ENCODE results near the gene CBLN1. TPM values are rescaled to one million over a fixed set of nuclear protein-coding genes. Genes with fewer than 3 reads are reported as not detected.
A peak's percentile ranks its signal among the peaks of the same experiment; 100 is the strongest.

The CBLN1 gene
- polyA plus RNA-seq, 3 donors from 2014 or later: not detected

DNA sequence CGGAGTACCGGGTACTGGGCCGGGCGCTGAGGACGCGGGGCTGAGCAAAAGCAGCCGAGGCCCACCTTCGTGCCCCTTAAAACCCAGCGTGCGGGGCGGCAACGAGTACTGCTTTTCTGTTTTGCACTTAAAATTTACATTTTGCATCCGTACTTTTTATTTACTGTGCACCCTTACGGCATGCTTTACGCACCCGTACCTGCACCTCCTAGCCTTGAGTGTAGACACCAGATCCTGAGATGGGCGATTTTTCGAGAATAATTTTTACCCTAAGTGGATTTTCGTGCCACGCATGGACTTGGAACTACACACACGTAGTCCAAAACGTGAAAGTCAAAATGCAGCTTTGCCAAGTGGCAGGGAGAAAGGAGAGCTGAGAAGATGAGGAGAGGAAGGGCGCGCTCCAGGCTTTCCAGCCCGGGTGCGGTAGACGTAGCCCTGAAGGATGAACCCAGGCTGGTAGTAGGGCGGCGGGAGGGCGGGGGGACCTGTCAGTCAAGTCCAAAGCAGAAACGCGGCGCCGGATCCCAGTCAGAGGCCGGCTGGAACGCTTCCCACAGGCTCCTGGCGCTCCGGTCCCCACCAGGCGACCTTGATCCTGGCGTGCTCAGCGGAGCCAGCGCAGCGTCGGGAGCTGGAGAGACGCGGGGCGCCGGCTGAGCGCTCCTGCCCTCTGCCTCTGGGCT is 1.2 kb upstream of the CBLN1 start:
- Mint-ChIP-seq H3K27ac (no peak overlapping the region), H3K27me3 (ENCODE audit: low read depth in 3 of 3) (peaks cover 19 to 30% (median 23%) of the 10 kb centered on the region in 3 donors), H3K9me3 (peaks cover 0 to 21% (median 6%) of the 10 kb centered on the region in 6 donors), H3K4me1 (peaks cover 10 to 15% of the 10 kb centered on the region in 2 donors), H3K4me3 (peak overlapping the region; percentile 44 to 71 (median 61)), H3K36me3 (peaks cover 0 to 10% (median 0%) of the 10 kb centered on the region in 3 donors)
- no peak for DNase-seq

DNA sequence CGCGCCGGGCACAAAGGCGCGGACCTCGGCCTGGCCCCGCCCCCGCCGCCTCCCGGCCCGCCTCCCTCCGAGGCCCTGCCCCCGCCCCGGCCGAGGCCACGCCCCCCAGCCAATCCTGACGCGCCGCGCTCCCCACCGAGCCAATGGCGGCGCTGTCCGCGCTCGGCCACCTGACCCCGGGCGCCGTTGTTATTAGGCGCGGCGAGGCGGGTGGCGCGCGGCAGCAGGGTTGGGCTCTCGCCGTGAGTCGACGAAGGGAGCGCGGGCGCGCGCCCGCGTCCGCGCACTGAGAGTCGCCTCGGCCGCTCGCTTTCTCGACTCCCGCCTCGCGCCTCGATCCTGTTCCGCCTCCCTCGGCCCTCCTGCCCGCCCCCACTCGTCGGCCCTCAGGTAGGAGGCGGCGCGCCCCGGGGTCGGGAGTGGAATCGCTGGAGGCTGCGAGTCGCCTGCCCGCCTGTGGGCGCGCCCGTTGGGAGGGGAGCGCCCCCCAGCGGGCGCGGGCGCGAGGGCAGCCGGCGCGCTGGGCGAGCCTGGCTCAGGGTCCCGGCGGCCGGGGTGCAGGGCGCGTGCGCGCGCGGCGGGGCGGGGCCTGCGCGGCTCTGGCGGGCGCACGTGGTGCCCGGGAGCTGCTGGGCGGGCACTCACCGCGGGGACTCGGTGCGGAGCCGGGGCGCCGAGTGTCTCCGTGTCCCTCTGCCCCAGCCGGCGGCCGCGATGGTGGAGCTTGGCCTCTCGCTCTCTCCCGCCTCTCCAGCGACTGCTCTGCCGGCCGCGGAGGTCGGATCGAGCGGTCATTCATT is 405 bp upstream of the CBLN1 start:
- H3K27ac Mint-ChIP-seq: no peak overlapping the region
- H3K4me3 Mint-ChIP-seq: peak overlapping the region; percentile 44 to 71 (median 61)
- H3K4me1 Mint-ChIP-seq: peaks cover 10 to 15% of the 10 kb centered on the region in 2 donors
- DNase-seq: peak; percentile 21 to 34 (median 22)
- peaks cover 19 to 32% (median 28%) of the 10 kb centered on the region in 3 donors for H3K27me3 Mint-ChIP-seq (ENCODE audit: low read depth in 3 of 3)
- H3K36me3 Mint-ChIP-seq: peaks cover 0 to 10% (median 0%) of the 10 kb centered on the region in 3 donors
- peaks cover 0 to 21% (median 6%) of the 10 kb centered on the region in 6 donors for H3K9me3 Mint-ChIP-seq

DNA sequence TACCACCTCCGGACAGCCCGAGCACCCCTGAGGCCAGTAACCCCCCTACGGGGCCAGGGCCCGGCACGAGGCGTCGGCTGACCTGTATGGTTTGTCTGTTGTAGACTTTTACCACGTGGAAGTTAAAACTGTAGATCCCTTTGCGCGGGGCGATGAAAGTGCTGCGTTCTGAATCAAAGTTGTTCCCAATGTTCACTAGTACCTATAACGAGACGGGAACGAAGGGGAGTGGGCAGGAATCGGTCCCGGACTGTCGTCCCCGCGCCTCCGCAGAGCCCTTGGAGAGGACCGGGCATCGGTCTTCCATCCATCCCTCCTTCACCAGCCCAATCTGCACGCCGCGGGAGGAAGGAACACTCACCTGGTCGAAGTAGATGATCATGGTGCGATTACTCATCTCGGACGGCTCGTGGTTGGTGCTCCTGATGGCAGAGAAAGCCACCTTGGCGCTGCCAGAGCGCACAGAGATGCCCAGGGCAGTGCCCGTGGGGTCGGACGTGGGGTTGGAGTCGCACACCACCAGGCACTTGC is 732 bp downstream of the CBLN1 start:
- H3K4me1 Mint-ChIP-seq: peaks cover 10 to 15% of the 10 kb centered on the region in 2 donors
- peaks cover 0 to 10% (median 0%) of the 10 kb centered on the region in 3 donors for H3K36me3 Mint-ChIP-seq

DNA sequence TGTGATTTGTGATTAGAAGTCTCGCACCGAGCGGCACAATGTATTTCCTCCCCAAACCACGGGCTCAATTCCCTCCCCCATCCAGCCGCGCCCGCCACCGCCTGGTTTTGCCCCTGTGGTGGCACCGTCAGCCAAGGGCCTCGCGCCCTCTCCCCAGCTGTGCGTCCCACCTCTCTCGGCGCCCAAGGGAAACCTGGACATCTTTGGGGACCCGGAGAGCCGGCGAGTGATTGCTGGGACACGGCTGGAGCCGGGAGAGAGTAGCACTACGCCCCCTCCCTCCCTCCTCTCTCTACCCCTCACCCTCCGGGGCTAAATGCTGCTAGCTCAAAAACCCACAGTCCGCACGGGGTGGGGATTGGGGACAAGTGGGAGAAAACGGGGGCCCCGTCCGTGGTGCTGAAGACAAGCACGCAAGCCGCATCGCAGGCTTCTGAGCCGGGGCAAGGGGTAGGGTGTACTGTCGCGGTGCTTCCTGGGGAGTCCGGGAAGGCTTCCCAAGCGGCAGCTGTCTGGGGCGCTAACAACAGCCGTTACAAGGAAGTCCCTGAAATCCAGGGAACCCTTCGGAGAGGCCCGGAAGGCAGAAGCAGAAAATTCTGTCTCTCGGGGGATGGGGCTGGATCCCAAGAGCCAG is 1.4 kb downstream of the CBLN1 start:
- no peak overlapping the region for H3K27ac Mint-ChIP-seq
- DNase-seq: no peak
- peaks cover 3 to 26% (median 6%) of the 10 kb centered on the region in 6 donors for H3K9me3 Mint-ChIP-seq
- peaks cover 0 to 10% (median 0%) of the 10 kb centered on the region in 3 donors for H3K36me3 Mint-ChIP-seq
- H3K27me3 Mint-ChIP-seq (ENCODE audit: low read depth in 3 of 3): peaks cover 21 to 35% (median 28%) of the 10 kb centered on the region in 3 donors
- peaks cover 10 to 15% of the 10 kb centered on the region in 2 donors for H3K4me1 Mint-ChIP-seq
- H3K4me3 Mint-ChIP-seq: peak overlapping the region in 1 of 5 donors; percentile 61

More for the DNA sequence above, 732 bp downstream of the CBLN1 start:
- Mint-ChIP-seq H3K4me3 (peak overlapping the region; percentile 35 to 61 (median 52)), H3K9me3 (peaks cover 3 to 26% (median 6%) of the 10 kb centered on the region in 6 donors), H3K27ac (no peak overlapping the region), H3K27me3 (ENCODE audit: low read depth in 3 of 3) (peaks cover 19 to 35% (median 32%) of the 10 kb centered on the region in 3 donors)
- DNase-seq: no peak

DNA sequence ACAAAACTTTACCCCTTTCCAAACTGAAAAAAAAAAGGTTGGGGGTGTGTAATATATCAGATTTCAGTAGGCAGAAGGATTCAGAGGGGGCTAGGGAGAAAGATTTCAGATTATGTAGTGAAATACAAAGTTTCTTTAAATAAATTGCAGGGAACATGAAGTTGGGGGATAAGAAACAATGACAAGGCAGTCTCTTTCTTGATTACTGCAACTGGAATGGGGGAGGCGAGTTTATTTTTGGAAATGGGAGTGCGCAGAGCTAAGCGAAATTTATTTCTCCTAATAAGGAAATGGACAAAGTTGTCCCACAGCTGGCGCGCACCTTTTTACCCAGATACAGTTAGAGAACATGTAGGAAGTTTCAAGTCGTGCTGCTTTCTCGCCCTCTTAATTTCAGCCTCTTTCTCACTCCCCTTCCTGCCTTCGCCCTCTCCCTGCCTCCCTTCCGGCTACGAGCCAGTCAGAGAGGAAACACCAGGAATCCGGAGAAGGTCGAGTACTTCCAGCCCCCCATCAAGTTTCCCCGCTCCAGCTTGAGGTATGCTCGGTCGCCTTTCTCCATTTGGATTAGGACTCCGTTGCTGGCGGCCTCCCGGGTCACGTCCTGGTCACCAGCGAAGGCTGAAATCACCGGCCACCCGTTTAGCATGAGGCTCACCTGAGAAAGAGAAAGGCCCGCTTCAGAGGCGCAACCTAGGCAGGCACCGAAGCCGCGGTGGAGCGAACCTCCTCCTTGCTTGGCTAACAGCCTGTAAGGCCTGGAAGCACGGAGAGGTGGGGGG is 2.5 kb downstream of the CBLN1 start:
- peaks cover 23 to 33% (median 29%) of the 10 kb centered on the region in 3 donors for H3K27me3 Mint-ChIP-seq (ENCODE audit: low read depth in 3 of 3)
- peaks cover 0 to 10% (median 0%) of the 10 kb centered on the region in 3 donors for H3K36me3 Mint-ChIP-seq
- peaks cover 3 to 17% (median 5%) of the 10 kb centered on the region in 6 donors for H3K9me3 Mint-ChIP-seq
- peaks cover 10 to 15% of the 10 kb centered on the region in 2 donors for H3K4me1 Mint-ChIP-seq
- peak overlapping the region in 2 of 5 donors; percentile 20 to 48 for H3K4me3 Mint-ChIP-seq
- no peak for DNase-seq
- H3K27ac Mint-ChIP-seq: no peak overlapping the region

DNA sequence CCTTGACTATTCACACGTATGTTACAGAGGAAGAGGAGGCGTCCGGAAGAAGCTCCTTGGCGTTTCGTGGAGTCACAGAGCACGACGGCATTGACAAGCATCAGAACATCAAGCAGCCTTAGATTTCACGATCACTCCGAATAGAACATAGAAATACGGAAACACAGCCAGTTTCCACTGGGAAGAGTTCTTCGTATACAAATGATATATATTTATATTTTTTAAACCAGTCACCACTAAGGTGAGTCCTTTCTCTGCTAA is 3.1 kb downstream of the CBLN1 start:
- Mint-ChIP-seq H3K4me1 (peaks cover 10 to 15% of the 10 kb centered on the region in 2 donors), H3K27me3 (ENCODE audit: low read depth in 3 of 3) (peaks cover 25 to 34% (median 29%) of the 10 kb centered on the region in 3 donors), H3K9me3 (peaks cover 3 to 15% (median 5%) of the 10 kb centered on the region in 6 donors), H3K4me3 (peak overlapping the region in 2 of 5 donors; percentile 13 to 38), H3K27ac (no peak overlapping the region), H3K36me3 (peaks cover 0 to 10% (median 0%) of the 10 kb centered on the region in 3 donors)
- no peak for DNase-seq

DNA sequence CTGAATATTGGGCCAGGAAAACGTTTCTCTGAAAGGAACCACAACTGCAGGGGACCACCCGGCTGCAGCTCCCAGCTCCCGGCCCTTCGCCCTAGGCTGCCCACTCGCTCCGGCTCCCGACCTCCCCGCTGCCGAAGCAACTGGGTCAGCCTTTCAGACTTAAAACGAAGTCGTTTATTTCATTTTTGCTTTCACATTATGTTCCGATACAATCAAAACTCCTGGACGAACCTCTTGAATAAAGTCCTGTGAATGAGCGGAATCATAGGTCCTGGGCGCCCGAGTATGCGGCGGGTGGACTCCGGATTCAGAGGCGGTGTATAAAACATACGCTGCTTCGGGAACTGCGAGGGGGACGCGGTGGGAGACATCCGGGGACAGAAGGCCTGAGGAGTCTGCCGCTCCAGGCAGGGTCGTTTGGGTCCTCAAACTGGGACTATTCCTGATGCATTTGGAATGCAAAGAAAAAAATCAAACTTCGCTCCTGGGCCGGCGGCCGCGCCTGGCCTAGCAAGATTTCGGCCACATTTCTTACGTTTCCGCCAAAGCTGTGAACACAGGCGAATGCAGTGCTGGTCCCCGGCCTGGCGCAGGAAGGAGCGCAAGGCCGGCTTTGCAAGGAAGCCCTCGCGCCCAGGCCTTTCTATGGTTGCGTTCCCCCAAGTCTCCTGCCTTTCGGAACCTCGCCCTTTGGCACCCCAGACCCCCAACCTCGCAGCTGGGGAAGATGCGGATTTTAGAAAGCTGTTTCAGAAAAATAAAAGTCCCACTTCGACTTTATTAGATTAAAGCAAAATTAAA is 3.7 kb downstream of the CBLN1 start:
- H3K36me3 Mint-ChIP-seq: peaks cover 0 to 9% (median 0%) of the 10 kb centered on the region in 3 donors
- H3K27me3 Mint-ChIP-seq (ENCODE audit: low read depth in 3 of 3): peaks cover 25 to 35% (median 25%) of the 10 kb centered on the region in 3 donors
- H3K4me1 Mint-ChIP-seq: peaks cover 8 to 15% of the 10 kb centered on the region in 2 donors
- no peak for DNase-seq
- H3K9me3 Mint-ChIP-seq: peaks cover 3 to 15% (median 6%) of the 10 kb centered on the region in 6 donors
- H3K4me3 Mint-ChIP-seq: peak overlapping the region in 2 of 5 donors; percentile 13 to 38
- H3K27ac Mint-ChIP-seq: no peak overlapping the region

DNA sequence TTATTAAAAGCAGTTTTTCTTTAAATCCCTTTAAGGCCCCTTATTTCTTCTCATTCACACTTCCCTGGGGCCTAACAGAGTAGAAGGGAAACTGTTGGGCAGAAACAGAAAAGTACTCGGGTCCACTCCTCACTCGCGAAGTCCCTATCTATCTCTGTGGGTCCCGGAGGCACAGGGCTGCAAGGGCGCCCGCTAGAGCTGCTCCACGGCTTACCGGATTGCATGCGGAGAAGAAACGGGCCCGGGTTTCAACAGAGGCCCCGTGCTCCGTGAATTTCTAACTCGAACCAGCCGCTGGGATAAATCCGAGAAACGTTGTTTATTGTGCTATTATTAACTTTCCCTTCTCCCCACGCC is 4.3 kb downstream of the CBLN1 start:
- peaks cover 20 to 35% (median 25%) of the 10 kb centered on the region in 3 donors for H3K27me3 Mint-ChIP-seq (ENCODE audit: low read depth in 3 of 3)
- peaks cover 4 to 11% of the 10 kb centered on the region in 2 donors for H3K4me1 Mint-ChIP-seq
- H3K27ac Mint-ChIP-seq: no peak overlapping the region
- H3K9me3 Mint-ChIP-seq: peaks cover 1 to 15% (median 5%) of the 10 kb centered on the region in 6 donors
- H3K4me3 Mint-ChIP-seq: no peak overlapping the region
- DNase-seq: no peak
- peaks cover 0 to 6% (median 0%) of the 10 kb centered on the region in 3 donors for H3K36me3 Mint-ChIP-seq

DNA sequence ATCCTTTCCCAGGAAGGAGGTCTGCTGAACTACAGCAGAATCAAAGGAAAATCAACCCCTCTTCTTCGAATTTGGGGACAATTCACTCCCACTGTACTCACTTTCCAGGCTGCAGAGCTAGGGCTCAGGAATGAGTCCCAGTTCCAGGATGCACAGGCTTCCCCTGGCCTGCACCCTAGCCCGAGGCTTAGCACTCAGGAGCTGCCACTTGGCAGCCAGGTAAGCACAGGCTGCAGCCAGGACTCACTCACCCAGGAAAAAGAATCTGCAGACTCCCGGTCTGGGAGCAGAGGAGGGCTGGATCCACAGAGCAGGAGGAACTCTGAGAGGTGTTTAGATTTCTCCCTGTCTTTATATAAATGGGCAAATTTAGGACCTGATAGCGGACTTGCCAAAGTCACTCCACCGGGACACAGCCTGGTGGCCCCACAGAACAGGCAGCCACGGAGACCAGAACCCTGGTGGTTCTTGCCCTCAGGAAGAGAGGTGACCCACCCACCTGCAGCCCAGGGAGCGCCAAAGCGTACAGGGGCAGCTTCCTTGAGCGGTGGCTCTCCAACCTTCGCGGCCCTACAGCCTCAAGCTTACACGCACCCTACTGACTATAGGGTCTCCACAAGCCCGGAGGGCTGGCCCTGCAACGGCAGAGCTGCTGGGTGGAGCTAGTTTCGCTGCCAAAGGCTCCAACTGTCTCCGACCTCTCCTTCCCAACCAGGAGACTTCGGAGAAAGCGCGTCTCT is 4.8 kb downstream of the CBLN1 start:
- no peak for DNase-seq
- Mint-ChIP-seq H3K4me1 (peaks cover 4 to 11% of the 10 kb centered on the region in 2 donors), H3K27ac (no peak overlapping the region), H3K4me3 (no peak overlapping the region), H3K27me3 (ENCODE audit: low read depth in 3 of 3) (peaks cover 20 to 35% (median 25%) of the 10 kb centered on the region in 3 donors), H3K9me3 (peaks cover 1 to 15% (median 5%) of the 10 kb centered on the region in 6 donors), H3K36me3 (peaks cover 0 to 6% (median 0%) of the 10 kb centered on the region in 3 donors)

DNA sequence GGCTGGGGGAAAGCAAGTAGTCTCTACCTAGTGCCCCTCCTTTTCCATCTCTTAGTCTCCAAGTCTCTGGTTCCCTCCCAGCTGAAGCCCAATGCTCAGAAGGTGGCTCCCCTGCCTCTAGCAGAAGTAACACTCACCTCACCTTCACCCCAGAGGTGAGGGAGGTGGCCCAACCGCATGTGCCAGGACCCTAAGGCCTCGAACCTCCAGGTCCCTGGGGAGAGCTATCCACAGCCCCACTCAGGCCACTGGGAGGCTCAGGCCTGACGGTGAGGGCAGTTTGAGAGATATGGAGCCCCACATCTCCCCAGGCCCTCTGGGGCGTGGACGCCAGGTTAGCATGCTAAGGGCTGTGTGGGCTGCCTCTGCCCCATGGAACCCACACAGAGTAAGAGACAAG is 5.8 kb downstream of the CBLN1 start:
- Mint-ChIP-seq H3K4me3 (no peak overlapping the region), H3K9me3 (peaks cover 1 to 15% (median 5%) of the 10 kb centered on the region in 6 donors)
- DNase-seq: no peak

DNA sequence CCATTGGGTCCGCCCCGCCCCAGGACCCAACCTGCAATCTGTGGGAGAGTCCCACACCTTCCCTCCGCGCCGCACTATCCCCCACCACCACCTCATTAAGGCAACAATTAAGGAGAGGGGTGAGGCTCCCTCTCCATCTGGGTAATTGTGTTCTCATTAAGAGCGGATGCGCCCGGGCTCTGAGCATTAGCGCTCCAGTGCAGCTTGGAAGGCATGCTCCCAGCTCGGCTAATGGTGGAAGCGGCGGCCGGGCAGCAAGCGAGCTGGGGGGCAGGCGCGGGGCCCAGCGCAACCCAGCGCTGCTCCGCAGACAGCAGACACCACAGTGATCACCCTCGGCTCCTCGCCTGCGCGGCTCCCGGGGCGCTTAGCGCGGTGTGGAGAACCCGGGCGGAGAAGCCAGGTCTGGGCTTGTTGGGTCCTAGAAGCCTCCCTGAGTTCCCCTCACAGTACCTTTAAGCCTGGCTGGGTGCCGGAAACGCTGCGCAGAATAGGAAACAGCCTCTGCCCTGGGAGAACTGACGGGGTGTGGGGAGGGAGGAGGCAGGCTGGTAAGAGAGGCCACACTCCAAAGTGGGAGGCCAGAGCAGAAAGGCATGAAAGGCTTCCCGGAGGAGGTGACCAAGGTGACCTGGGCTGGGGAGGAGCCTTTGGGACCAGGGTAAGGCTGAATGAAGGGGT is 6.4 kb downstream of the CBLN1 start:
- H3K9me3 Mint-ChIP-seq: peaks cover 1 to 15% (median 5%) of the 10 kb centered on the region in 6 donors
- peaks cover 0 to 6% (median 0%) of the 10 kb centered on the region in 3 donors for H3K36me3 Mint-ChIP-seq
- no peak for DNase-seq
- peaks cover 19 to 34% (median 21%) of the 10 kb centered on the region in 3 donors for H3K27me3 Mint-ChIP-seq (ENCODE audit: low read depth in 3 of 3)
- no peak overlapping the region for H3K4me3 Mint-ChIP-seq
- H3K4me1 Mint-ChIP-seq: peaks cover 0 to 5% of the 10 kb centered on the region in 2 donors
- no peak overlapping the region for H3K27ac Mint-ChIP-seq

More for the DNA sequence above, 5.8 kb downstream of the CBLN1 start:
- H3K27ac Mint-ChIP-seq: no peak overlapping the region
- H3K36me3 Mint-ChIP-seq: peaks cover 0 to 6% (median 0%) of the 10 kb centered on the region in 3 donors
- peaks cover 2 to 8% of the 10 kb centered on the region in 2 donors for H3K4me1 Mint-ChIP-seq
- H3K27me3 Mint-ChIP-seq (ENCODE audit: low read depth in 3 of 3): peaks cover 22 to 34% (median 22%) of the 10 kb centered on the region in 3 donors

All from immature natural killer cell (primary cell).